GOT3 (cell line): ENCODE data around the gene VPS8.

Source experiments
- DNase-seq: peaks from one replicate; lab custom pipeline; 2025; ENCODE audit warnings: mixed read lengths; lab: John Stamatoyannopoulos, UW

The VPS8 gene

GRCh38 chr3:184811034-184811433 is 932 bp upstream of the VPS8 start:
- DNase-seq = no peak

- no peak for DNase-seq
Measured at GRCh38 chr3:184811663-184811998, 335 bp upstream of the VPS8 start.

- DNase-seq = no peak
Measured at GRCh38 chr3:184812662-184813042, 686 bp downstream of the VPS8 start.

- DNase-seq = no peak
Measured at GRCh38 chr3:184813357-184813756, 1.4 kb downstream of the VPS8 start.

- DNase-seq = no peak
Measured at GRCh38 chr3:184814214-184814613, 2.2 kb downstream of the VPS8 start.

- no peak for DNase-seq
Measured at GRCh38 chr3:184815046-184815930, 3.3 kb downstream of the VPS8 start.

GRCh38 chr3:184816614-184817013 is 4.6 kb downstream of the VPS8 start:
- DNase-seq = no peak

GRCh38 chr3:184820525-184820924 is 8.6 kb downstream of the VPS8 start:
- DNase-seq = no peak

GRCh38 chr3:184821034-184821433 is 9.1 kb downstream of the VPS8 start:
- DNase-seq = no peak

GRCh38 chr3:184822081-184822480 is 10.1 kb downstream of the VPS8 start:
- no peak for DNase-seq

- no peak for DNase-seq
Measured at GRCh38 chr3:184822654-184823053, 10.7 kb downstream of the VPS8 start.

- DNase-seq = no peak
Measured at GRCh38 chr3:184823990-184824389, 12.0 kb downstream of the VPS8 start.

- DNase-seq = no peak
Measured at GRCh38 chr3:184825121-184825820, 13.3 kb downstream of the VPS8 start.

- no peak for DNase-seq
Measured at GRCh38 chr3:184827572-184827971, 15.6 kb downstream of the VPS8 start.

GRCh38 chr3:184832044-184832443 is 20.1 kb downstream of the VPS8 start:
- no peak for DNase-seq

- no peak for DNase-seq
Measured at GRCh38 chr3:184832903-184833302, 20.9 kb downstream of the VPS8 start.

- DNase-seq = no peak
Measured at GRCh38 chr3:184836090-184836822, 24.3 kb downstream of the VPS8 start.

- no peak for DNase-seq
Measured at GRCh38 chr3:184842433-184842832, 30.5 kb downstream of the VPS8 start.

GRCh38 chr3:184845819-184846218 is 33.9 kb downstream of the VPS8 start:
- DNase-seq = no peak

- DNase-seq = no peak
Measured at GRCh38 chr3:184846496-184846895, 34.5 kb downstream of the VPS8 start.

- DNase-seq = no peak
Measured at GRCh38 chr3:184848934-184849333, 37.0 kb downstream of the VPS8 start.

- no peak for DNase-seq
Measured at GRCh38 chr3:184850201-184850600, 38.2 kb downstream of the VPS8 start.

- DNase-seq = no peak
Measured at GRCh38 chr3:184857099-184857498, 45.1 kb downstream of the VPS8 start.
